Activated CD4-positive, alpha-beta T cell treated with anti-CD3 and anti-CD28 coated beads, Interleukin-10, Interleukin-2, amounts not matched to agents 100 ng/mL and 50 ng/mL, durations not matched to agents 16 hours and 8 hours (primary cell): ENCODE results near the gene ZNF497.
A peak's percentile ranks its signal among the peaks of the same experiment; 100 is the strongest.
"Not testable (repeated sequence)": the region's sequence is repeated elsewhere in the genome, so short reads cannot be mapped to it uniquely, and the experiment has no call there.

ENCODE experiments used
- DNase-seq: peaks from one replicate; pipeline ENCODE4 v3.0.0-alpha.2; 2020

ZNF497 gene

GRCh38 chr19:58362272-58362994, at the start of gene ZNF497:
ZNF497 (minus strand) TSS chr19:58362751; CDS start chr19:58357635, 5,116 bp downstream.
- DNase-seq, result peak; percentile 98

GRCh38 chr19:58409010-58409790, 46.6 kb upstream of the ZNF497 start:
- peak; percentile 55 for DNase-seq

- DNase-seq, result peak; percentile 98
These were observed 45.8 kb upstream of the ZNF497 start, which contains the start of gene ZNF584 for GRCh38 chr19:58408152-58409009. ZNF584 (plus strand) TSS chr19:58408649; CDS start chr19:58409148, 499 bp downstream.

GRCh38 chr19:58407658-58408151, 45.2 kb upstream of the ZNF497 start:
- no peak for DNase-seq

- DNase-seq, result no peak
These were observed 44.5 kb upstream of the ZNF497 start for GRCh38 chr19:58406818-58407657.

- DNase-seq, result not testable (repeated sequence)
These were observed 41.4 kb upstream of the ZNF497 start for GRCh38 chr19:58403920-58404478.

GRCh38 chr19:58401840-58402421, 39.4 kb upstream of the ZNF497 start:
- no peak for DNase-seq

GRCh38 chr19:58400916-58401839, 38.6 kb upstream of the ZNF497 start:
- peak; percentile 100 for DNase-seq

GRCh38 chr19:58400316-58400915, 37.9 kb upstream of the ZNF497 start:
- DNase-seq, result no peak

GRCh38 chr19:58399903-58400302, 37.4 kb upstream of the ZNF497 start:
- DNase-seq, result no peak

GRCh38 chr19:58398545-58398944, 36.0 kb upstream of the ZNF497 start:
- DNase-seq, result no peak

GRCh38 chr19:58398087-58398486, 35.5 kb upstream of the ZNF497 start:
- DNase-seq, result no peak

- no peak for DNase-seq
These were observed 35.0 kb upstream of the ZNF497 start for GRCh38 chr19:58397533-58398037.

GRCh38 chr19:58396691-58397532, 34.4 kb upstream of the ZNF497 start:
- DNase-seq, result no peak

- DNase-seq, result peak; percentile 40
These were observed 33.6 kb upstream of the ZNF497 start for GRCh38 chr19:58395979-58396627.

GRCh38 chr19:58395220-58395978, 32.8 kb upstream of the ZNF497 start, which contains the start of gene RNF225:
RNF225 (plus strand) TSS chr19:58395656; CDS start chr19:58396090, 434 bp downstream.
- peak; percentile 57 for DNase-seq

GRCh38 chr19:58394821-58395219, 32.3 kb upstream of the ZNF497 start:
- DNase-seq, result no peak
